OCI-LY7 (cell line): ENCODE data around the gene PPT1.

Source experiments
- EZH2phosphoT487 ChIP-seq: fragments of 200-600 bp; sonication (generic); IDR thresholded peaks from 2 replicates; pipeline ENCODE4 v1.6.1; 2018; ENCODE audit warnings: low read depth, borderline replicate concordance, mild to moderate bottlenecking, mixed run types, antibody characterized with exemption, low read length, moderate library complexity, mixed read lengths
- TF ChIP-seq, protein P1 (sequence below): fragments of 200-600 bp; sonication (generic); conservative IDR thresholded peaks from 2 replicates; pipeline ENCODE4 v1.5.1; 2014; ENCODE audit warnings: mild to moderate bottlenecking, antibody characterized with exemption, low read length, moderate library complexity, mixed read lengths

DNA sequence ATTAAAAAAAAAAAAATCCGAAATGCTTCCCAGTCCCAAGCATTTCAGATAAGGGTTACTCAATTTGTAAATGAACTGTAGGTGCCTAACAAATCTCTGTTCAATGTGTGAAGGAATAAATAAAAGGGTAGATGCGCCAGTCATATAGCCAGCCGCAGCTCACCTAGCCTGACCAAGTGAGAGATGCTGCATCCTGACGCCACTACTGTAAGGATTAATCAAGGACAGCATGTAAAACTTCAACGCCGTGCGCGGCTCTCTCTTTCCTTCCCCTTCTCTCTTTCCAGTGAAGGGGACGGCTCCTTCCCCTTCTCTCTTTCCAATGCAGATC lies 441 bp downstream of the PPT1 start:
- TF ChIP-seq, protein P1, sequence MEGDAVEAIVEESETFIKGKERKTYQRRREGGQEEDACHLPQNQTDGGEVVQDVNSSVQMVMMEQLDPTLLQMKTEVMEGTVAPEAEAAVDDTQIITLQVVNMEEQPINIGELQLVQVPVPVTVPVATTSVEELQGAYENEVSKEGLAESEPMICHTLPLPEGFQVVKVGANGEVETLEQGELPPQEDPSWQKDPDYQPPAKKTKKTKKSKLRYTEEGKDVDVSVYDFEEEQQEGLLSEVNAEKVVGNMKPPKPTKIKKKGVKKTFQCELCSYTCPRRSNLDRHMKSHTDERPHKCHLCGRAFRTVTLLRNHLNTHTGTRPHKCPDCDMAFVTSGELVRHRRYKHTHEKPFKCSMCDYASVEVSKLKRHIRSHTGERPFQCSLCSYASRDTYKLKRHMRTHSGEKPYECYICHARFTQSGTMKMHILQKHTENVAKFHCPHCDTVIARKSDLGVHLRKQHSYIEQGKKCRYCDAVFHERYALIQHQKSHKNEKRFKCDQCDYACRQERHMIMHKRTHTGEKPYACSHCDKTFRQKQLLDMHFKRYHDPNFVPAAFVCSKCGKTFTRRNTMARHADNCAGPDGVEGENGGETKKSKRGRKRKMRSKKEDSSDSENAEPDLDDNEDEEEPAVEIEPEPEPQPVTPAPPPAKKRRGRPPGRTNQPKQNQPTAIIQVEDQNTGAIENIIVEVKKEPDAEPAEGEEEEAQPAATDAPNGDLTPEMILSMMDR, result no peak
- TF ChIP-seq EZH2phosphoT487, result no peak
